AG08396 (cell line): Measurements from ENCODE around the gene ELL3.
"Not testable (repeated sequence)": the region's sequence is repeated elsewhere in the genome, so short reads cannot be mapped to it uniquely, and the experiment has no call there.

Source experiments
- DNase-seq: peaks from one replicate; pipeline ENCODE4 v3.0.0; 2012; ENCODE audit warnings: low spot score, mixed read lengths

Gene ELL3

DNA sequence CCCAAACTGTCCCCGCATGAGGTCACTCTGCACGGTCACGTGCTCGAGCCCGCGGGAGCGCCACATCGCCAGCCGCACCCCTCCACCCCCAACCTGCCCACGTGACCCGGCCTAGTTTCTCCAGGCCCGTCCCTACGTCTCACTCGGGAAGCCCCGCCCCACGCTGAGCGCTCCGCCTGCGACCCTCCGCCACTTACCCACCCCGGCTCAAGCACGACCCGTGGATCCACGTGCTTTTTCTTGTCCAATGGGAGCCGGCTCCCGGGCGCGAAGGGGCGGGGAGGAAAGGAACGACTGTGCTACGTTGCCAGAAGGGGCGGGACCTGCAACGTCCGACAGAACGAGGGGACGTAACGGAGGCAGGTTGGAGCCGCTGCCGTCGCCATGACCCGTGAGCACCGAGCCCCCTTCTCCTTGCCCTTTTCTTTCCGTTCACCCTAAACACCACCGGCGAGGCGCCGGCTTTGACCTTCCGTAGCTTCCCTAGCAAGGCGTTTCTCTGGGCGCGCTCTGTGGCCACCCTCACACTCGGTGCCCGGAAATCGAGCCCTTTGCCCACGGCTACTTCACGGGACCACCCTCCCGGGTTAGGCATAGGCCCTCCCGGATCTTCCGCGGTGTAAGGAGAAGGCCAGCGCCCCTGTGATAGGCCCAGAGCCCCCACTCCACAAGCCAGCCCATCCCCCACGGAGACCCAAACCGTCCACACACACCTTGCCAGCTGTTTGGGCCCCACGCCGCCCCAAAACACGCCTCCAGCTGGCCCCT, 15.4 kb upstream of the ELL3 start, which contains the start of gene SERF2:
SERF2 (plus strand) TSS at position 328 of the 768 bp plus-strand sequence; CDS start at position 385, 57 bp downstream.
- DNase-seq: peak; percentile 98

DNA sequence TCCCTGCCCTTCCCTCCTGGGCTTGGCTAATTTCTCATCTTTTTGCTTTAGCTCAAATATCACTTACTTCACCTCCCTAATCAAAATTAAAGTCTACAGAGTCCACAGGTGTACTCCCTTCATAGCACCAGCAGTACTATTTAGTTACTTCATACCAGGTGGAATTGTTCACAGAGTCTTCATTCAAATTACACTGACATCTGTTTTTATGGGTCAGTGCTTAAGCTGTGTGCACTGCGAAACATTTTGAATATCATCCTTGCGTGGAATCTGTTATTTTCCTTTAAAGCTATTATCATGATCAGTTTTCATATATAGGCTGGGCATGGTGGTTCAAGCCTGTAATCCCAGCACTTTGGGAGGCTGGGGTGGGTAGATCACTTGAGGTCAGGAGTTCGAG, 12.6 kb upstream of the ELL3 start:
- DNase-seq: no peak

DNA sequence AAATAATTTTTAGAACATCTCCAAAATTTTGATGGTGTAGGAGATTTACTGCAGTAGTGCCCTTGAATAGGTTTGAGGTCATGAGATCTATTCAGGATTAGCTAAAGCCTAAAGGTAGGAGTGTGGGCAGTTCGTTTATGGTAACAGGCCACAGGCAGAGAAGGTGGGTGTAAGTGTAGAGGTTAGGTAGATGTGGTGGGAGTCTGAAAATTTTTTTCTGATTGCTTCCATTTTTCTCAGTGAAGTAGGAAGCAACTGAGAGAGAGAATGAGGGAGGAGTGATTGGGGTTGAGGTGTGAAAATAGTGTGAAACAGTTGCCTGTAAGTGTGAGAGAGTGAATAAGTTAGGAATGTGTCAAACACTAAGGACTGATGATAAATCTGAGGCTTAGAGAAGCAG, 2.2 kb upstream of the ELL3 start:
- DNase-seq: no peak

DNA sequence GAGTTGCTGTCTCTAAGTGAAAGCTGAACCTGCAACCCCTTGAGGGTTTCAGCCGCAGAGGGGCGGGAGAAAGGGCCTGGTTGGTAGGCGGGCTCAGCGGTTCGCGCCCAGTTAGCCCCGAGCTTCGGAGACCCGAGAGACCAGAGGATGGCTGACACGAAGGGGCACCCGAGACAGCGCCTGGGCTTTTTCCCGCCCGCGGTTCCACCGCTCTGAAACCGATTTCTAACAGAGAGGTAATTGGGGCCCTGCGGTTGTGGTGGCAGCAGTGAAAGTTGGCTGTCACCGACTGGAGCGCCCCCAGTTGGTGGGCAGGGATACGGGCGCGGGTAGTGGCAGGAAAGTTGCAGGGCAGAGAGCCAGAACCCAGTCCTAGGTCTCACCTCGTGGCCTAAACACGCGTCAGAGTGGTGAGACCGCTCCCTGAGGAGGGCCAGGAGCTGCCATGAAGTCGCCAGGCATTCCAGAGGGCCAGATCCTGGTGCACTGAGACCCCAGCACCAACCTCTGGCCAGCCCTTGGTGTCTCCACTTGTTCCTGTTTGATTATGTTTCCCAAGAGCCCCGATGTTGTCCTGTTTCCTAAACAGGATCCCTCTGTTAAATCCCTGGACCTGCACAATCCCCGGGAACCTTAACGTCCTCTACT, 625 bp upstream of the ELL3 start:
- peak; percentile 74 for DNase-seq

DNA sequence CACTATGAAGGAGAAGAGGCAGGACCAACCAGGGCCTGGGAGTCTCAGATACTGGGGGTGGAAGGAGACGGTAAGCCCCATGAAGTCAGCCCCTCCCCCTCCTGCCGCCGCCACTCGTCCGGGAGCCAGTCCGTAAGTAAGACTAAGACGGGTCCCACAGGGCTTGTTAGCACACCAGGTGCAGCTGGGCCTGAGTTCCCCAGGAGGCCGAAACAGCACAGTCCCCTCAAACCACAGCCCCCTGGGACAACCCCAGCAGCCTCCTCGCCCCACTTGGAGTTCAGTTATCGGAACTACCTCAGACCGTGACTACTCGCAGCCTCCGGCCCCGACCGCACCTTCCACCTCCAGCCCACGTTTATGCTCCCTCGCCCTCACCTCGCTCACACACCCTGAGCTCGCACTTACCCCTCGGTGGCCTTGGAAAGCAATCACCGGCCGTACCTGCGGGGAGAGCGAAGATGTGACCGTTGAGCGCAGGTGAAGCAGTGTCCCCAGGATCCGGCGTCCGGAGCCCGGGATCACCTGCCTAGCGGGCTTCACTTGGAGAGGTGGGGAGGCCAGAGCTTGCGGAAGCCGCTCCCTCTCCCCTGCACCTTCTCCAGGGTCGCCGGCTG, 557 bp downstream of the ELL3 start:
- DNase-seq: no peak

DNA sequence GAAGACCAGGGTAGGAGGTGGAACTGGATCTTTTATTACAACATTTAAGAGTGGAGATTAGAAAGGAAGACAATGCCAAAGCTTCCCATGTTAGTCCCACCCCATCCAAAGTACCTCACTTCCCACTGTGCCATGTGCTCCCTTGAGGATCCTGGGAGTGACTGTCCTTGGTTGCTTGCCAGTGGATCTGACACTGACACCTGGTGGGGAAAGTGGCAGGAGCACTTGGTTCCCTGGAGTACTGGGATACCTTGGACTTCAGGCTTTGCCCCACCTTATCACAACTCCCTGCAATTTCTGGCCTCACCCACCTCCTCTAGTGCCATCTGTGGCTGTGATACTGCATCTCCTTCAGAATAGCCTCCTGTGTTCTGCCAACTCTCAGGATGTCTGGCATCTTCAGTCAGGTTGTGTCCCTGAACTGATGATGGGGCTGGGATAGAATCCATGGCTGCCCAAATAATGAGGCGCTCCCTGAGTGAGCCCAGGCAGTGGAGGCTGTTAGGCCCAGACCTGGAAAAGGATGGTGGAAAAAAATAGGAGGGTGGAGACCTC, 1.3 kb downstream of the ELL3 start:
- no peak for DNase-seq

DNA sequence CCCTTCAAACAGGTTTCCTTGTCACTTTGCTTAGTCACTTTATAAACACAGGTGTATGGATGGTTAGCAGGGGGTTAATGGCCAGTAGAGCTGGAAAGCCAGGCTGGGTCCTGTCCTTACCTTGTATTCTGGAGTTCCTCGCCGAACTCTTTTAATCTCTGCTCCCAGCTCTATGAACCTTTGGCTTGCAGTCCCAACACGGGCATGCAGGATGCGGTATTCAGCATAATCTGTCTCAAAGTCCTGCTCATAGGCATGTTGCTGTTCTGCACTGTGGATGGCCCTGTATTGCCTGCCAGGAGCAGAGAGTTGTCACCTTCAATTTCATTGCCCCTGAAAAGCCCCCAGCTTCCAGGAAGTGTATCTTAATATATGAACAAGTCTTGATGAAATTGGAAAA, 2.7 kb downstream of the ELL3 start:
- no peak for DNase-seq

DNA sequence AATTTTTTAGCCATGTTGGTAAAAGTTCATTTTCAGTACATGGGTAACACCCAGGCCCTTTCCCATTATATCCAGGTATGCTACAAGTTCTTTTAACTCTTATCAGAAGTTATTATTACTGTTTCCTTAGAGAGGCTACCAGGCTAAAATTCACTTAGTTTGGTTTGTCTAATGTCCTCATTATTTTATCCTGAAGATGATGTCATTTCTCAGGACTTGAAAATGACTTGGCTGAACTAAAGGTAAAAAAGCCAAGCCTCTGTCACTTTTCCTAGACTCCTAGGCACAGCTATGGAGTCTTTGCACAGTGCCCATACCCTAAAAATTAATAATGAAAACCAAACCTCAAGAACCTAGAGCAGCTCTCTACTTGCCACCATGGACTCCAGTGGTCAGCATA, 4.1 kb downstream of the ELL3 start:
- DNase-seq: no peak

DNA sequence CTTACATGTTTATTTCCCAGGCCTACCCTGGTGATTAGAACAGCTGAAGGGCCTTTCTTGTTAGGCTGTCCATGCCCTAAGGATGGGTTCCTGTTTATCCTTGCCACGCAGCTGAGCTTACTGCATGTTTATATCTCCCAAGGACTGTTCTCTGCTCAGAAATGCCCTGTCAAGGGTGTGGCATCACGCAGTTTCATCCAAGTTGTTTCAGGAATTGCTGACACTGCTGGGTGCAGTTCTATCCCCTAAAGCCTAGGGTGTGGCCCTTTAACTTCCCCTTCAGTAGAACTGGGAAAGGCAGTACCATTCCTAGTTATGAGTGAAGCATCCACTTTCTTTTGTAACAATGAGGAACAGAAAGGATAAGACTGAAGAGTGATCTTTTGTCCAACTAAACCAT, 5.0 kb downstream of the ELL3 start:
- no peak for DNase-seq

DNA sequence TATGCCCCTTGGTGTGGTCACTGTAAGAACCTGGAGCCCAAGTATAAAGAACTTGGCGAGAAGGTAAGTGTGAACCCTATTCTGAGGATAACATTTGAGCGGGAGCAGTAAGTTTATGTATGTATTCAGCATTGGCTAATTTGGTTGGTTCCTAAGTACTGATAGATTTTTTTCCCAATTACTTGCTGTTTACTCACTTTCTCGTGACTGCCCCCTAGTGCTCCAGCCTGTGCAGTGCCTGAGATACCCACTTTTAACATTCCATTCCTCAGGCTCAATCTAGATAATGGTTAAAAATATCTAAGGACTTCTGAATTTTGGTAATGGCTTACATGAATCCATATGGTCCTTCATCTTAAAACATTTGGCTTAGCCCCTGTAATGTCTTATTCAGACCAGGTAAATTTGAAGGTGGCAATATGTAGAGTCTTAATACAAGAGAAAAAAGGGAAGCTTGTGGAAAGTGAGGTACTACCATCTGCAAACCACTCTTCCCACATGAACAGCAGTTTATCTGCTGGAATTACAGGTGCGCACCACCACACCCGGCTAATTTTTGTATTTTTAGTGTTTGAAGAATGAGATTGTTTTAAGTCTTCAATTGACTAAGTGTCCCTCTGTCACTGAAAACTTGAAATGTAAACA, 7.1 kb downstream of the ELL3 start:
- DNase-seq: peak; percentile 67

DNA sequence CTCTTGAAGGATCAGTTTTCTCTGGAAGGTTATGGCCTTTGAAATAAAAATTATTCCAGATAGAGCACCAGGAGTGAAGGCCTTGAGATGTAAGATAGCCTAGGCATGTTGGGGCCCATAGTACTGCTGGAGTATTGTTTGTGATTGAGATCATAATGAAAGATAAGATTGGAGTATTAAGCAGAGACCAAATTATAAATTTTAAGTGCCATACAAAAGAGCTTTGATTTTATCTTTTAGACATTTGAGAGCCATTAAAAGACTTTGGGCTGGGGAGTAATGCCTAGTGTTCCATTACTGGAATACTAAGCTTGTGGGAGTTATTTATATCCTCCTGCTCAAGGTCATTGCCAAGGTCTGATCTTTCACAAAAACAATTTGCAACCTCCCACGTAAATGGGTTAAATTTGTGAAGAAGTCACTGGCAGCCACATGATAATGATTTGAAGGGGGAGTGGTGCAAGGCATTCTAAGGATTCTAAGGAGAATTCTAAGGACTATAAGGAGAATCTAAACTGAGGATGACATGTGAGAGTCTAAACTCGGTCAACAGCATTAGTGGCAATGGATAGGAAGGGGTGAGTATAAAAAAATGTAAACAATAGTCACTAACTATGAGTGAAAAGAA, 12.8 kb downstream of the ELL3 start:
- no peak for DNase-seq

DNA sequence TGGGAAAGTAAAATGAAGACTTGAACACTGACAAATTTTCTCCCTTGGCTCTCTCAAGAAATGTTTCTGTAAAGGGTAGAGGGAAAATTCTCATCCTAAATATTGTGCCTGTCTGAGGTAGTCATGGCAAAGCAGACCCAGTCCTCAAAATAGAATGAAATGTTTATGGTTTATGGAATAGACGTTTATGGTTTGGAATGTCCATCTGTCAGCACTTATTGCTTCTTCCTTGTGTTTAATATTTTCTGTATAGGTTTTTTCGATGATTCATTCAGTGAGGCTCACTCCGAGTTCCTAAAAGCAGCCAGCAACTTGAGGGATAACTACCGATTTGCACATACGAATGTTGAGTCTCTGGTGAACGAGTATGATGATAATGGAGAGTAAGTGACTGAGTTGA, 13.9 kb downstream of the ELL3 start:
- DNase-seq: peak; percentile 33

DNA sequence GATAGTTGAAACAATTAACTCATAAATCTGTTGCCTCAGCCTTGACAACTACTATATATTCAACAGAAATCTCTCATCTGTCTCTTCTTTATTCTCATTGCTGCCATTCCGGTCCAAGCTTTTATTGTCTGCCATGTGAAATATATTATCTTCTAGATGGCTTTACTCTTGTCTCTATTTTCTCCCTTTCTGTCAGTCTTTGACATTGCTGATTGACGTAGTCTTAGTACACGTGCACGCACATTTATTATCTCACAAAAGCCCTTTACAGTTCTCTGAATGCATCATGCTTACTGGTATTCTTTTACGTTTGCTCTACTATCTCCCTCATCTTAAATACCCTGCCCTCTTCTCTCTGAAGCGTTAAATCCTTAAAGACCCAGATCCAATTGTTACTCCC, 24.9 kb downstream of the ELL3 start:
- DNase-seq: no peak

DNA sequence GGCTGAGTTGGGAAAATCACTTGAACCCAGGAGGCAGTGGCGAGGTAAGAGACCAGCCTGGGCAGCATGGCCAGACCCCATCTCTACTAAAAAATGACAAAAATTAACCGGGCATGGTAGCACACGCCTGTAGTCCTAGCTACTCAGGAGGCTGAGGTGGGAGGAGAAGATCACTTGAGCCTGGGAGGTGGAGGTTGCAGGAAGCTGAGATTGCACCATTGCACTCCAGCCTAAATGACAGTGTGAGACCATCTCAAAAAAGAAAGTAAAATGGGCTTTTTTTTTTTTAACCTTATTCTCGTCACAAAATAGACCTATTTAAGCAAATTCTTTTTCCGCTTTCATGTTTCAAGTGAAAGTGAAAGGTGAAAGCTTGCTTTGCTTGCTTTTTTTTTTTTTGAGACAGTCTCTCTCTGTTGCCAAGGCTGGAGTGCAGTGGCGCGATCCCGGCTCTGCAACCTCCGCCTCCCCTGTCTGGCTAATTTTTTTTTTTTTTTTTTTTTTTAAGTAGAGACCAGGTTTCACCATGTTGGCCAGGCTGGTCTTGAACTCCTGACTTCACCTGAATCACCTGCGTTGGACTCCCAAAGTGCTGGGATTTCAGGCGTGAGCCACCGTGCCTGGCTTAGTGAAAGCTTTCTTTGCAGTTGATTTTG, 26.9 kb downstream of the ELL3 start:
- DNase-seq: no peak

DNA sequence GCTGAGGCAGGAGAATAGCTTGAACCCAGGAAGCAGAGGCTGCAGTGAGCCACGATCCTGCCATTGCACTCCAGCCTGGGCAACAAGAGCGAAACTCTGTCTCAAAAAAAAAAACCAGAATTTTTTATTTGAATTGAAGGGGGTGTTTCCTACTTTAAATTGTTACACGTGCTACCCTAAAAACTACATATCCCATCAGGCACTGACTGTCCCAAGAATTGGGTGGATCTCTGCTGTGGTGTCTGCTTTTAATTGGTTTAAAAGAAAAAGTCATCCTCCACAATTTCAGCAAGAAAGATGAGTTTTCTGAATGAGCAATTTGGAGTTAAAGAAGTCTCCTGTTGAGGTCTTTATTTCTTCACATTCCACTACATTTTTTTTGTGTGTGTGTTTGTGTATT, 28.4 kb downstream of the ELL3 start:
- peak; percentile 25 for DNase-seq

DNA sequence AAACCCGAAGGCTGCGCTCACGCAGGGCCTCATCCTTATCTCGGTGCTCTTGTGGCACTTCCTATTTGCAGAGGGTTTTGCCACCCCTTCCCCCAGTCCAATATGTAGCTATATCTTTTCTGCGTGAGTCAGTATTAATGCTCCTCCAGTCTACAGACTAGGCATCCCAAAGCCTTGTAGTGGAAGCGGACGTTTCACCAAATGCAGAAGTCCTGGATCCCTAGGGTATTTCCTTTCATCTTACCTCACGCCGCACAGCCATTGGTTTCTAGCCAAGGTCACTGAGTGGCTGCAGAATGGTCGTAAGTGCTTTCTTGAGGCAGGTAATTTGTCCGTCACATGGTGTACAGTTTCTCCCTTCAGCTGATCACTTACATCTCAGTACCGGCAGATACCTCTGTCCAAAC, 29.9 kb downstream of the ELL3 start:
- DNase-seq: not testable (repeated sequence)

DNA sequence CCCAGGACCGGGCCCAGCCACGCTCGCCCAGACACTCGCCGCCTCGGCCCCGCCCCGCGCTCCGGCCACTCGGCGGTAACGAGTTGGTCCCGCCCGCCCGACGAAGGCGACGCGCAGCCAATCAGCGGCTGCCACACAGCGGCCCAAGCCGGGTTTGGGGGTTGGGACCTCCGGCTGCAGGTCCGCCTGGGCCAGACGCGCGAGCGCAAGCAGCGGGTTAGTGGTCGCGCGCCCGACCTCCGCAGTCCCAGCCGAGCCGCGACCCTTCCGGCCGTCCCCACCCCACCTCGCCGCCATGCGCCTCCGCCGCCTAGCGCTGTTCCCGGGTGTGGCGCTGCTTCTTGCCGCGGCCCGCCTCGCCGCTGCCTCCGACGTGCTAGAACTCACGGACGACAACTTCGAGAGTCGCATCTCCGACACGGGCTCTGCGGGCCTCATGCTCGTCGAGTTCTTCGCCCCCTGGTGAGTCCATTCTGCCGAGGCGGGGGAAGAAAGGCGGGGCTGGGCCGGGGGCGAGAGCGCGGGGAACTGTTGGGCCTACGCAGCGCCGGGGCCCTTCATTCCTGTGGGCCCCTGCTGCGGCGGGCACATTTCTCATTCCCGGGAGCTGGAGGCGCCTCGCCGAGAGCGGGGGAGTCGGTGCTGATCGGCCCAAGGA, 30.4 kb downstream of the ELL3 start, which contains the start of gene PDIA3:
PDIA3 (plus strand) TSS at position 194 of the 658 bp plus-strand sequence; CDS start at position 296, 102 bp downstream.
- DNase-seq: peak; percentile 97

DNA sequence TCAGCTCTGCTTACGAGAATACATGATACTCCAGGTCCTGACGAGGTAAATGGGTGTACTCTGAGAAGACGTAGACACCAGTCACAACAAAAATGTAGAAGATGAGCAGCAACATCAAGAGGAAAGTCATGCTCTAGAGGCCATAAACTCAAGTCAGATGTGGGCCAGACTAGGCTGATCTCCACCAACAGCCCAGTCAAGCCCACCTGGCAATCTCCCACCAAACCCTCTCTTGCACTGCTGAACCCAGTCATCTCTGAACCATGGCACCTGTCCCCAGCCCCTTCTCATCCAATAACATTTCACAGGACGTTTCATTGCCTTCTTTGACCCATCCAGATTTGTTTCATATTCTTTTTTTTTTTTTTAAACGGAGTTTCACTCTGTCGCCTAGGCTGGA, 41.4 kb downstream of the ELL3 start:
- no peak for DNase-seq

DNA sequence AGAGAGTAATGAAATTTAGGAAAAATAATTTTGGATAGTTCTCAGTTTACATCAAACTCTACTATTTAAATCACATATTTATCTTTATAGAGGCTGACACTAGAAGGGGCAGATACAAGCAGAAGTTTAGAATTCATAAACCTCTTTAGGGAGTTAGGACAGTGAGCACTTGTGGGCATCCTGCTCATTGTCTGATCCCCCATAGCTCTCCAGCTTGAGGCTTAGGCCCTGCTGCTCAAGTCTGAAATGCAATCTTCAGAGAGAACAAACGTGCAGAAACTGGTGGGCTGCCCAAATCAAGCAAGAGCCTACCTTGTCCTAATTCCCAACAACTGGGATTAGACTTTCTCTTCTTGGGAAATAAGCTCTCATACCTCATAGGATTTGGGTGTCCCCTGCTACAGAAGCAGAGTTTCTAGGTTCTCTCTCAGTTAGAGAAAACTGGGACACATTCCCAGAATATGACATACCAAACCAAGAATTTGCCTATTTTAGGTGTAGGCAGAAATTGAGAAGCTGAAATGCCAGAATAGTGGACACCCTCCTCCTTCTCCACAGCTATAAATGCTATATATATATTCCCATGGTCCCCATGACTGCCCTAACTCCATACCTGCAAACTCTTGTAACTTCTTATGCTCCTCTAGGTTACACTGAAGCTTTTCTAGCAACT, 48.6 kb downstream of the ELL3 start:
- DNase-seq: peak; percentile 32

DNA sequence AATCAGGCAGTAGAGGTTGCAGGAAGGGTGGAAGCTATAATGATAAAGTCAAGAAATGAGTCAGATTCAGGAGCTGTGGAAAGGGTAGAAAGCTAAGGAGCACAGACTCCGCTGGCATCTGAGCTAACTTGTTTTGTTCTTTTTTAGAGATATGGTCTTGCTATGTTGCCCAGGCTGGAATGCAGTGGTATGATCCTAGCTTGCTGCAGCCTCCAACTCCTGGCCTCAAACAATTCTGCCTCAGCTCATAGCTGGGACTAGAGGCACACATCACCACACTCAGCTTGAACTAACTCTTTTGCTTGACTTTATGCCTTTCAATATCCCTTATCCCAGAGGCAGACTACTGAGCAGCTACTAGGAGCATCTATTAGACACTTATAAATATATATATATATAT, 50.5 kb downstream of the ELL3 start:
- DNase-seq: not testable (repeated sequence)
